ENCODE data around the gene NR6A1.

- TF ChIP-seq CTCF (IDR thresholded peaks at IDR 0.05), result no peak
- no peak for TF ChIP-seq POLR2A (IDR thresholded peaks at IDR 0.05; ENCODE audit: low read depth)
- TF ChIP-seq EP300 (IDR thresholded peaks at IDR 0.05), result no peak
- TF ChIP-seq POLR2AphosphoS5 (IDR thresholded peaks at IDR 0.05), result no peak
These were observed 23.9 kb upstream of the NR6A1 start for GRCh38 chr9:124794902-124795491.

Measured in esophagus muscularis mucosa (tissue), 4 donors.